NCI-H2081 (cell line): ENCODE results near the gene ATP13A2.

Source experiments
- DNase-seq, 2 experiments: peaks; one replicate each; lab custom pipeline; 2025; lab: John Stamatoyannopoulos, UW

The ATP13A2 gene, protein sequence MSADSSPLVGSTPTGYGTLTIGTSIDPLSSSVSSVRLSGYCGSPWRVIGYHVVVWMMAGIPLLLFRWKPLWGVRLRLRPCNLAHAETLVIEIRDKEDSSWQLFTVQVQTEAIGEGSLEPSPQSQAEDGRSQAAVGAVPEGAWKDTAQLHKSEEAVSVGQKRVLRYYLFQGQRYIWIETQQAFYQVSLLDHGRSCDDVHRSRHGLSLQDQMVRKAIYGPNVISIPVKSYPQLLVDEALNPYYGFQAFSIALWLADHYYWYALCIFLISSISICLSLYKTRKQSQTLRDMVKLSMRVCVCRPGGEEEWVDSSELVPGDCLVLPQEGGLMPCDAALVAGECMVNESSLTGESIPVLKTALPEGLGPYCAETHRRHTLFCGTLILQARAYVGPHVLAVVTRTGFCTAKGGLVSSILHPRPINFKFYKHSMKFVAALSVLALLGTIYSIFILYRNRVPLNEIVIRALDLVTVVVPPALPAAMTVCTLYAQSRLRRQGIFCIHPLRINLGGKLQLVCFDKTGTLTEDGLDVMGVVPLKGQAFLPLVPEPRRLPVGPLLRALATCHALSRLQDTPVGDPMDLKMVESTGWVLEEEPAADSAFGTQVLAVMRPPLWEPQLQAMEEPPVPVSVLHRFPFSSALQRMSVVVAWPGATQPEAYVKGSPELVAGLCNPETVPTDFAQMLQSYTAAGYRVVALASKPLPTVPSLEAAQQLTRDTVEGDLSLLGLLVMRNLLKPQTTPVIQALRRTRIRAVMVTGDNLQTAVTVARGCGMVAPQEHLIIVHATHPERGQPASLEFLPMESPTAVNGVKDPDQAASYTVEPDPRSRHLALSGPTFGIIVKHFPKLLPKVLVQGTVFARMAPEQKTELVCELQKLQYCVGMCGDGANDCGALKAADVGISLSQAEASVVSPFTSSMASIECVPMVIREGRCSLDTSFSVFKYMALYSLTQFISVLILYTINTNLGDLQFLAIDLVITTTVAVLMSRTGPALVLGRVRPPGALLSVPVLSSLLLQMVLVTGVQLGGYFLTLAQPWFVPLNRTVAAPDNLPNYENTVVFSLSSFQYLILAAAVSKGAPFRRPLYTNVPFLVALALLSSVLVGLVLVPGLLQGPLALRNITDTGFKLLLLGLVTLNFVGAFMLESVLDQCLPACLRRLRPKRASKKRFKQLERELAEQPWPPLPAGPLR

DNA sequence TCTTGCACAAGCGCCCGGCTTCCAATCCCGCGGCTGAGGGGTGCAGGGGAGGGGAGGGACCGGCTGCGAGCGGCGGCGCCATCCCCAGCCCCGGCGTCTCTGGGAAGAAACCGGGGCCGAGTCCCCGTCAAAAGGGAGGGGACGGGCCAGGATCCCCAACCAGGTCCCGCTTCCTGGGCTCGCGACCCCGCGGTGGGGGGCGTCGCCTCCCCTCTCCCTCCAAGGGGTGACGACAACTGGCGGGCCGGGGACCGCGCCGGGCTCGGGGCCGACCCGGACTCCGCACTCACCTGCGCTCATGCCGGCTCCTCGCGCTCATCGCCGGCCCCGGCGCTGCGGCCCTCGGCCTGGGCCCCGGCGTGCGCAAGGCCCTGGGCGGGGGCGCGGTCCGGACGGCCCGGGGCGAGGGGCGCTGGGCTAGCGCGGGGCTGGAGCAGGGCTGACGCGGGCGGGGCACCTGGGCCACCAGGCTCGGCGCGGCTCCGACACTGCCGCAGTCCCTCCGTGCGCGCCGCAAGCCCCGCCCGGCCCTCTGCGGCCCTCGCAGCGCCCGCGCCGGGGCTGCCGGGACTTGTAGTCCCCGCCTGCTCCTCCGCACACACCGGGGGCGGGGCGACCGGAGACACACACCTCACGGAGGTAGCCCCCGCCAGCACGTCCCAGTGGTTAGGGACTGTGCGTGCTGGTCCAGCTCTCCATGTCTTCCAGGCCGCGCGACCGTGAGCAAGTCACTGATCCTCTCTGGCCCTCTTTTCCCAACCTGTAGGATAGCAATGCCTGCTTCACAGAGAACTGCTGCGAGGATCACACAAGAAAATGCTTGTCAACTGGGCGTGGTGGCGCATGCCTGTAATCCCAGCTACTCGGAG lies at the start of gene ATP13A2:
ATP13A2 (minus strand) TSS at position 490 of the 869 bp plus-strand sequence; CDS start at position 300, 190 bp downstream.
- peak; percentile 89 to 91 for DNase-seq

DNA sequence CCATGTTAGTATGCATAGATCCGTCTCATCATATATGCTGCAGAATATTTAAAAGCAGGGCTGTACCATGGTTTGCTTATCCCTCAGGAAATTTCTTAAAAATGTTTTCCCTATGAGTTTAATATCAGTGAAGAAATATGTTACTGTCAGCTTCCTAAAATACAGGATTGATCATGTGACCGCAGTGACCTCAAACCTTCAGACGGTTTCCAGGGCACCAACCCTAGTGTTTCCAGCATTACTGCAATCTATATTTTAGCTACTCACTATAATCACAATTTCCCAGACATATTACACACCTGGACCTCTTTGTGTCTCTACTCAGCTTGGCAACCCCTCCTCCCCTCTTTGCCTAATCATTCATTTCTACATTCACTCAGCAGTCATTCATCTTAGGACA lies 49.8 kb upstream of the ATP13A2 start:
- DNase-seq = no peak

DNA sequence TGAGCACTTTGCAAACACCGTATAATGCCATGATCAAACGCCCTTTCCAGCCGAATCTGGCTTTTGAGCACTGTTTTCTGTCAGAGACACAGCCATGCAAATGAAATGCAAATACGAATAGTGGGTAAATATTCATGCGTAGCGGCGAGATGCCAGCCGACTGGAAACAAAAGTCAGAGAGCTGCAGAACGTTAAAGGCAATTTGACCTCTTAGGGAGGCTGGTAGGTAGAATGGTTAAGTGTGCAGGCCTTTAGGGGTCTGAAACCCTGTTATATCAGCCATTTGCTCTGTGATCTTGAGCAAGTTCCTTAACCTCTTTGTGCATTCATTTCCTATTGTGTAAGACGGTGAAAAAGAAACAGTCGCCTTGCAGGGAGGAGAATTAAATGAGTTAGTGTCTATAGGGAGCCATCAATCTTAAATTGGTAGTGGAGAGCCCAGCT lies 48.6 kb upstream of the ATP13A2 start:
- DNase-seq = no peak

DNA sequence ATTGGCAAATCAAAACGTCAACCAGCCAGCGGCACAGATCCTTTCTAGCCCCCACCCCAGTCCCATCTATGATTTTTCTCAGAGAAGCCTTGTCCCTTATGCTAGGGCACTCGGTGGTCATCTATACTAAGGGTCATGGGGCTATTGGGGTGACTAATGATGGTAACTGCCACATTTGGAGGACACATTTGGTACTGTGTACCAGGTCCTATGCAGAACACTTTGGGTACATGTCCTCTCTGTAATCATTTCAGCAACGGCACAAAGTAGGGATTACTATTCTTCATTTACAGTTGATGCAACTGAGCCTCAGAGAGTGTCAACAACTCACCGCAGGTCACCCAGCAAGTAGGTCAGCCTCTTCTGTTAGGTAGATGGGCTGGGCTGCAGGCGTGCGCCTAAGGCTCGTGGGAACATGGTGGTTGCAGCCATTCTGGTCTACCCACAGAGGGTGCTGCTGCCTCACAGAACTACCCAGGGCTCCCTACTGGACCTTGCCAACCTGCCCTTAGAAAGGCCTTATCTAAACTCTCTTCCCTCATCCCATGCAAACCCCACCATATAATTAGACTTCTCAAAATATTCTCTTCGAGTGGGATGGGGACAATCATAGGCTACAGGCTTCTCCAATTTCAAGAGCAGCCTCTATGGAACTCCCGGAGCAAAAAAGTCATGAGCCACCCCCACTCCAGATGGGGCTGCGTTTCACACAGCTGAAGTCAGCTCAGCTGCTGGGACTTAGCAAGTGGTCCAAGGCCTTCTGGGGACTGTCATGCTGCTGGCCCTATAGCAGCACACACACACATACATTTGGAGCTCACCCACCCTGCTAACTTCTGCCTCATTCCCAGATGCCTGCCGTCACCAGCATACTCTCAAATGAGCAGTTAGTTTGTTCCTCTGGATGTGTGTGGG lies 47.9 kb upstream of the ATP13A2 start:
- peak; percentile 60 to 65 for DNase-seq

DNA sequence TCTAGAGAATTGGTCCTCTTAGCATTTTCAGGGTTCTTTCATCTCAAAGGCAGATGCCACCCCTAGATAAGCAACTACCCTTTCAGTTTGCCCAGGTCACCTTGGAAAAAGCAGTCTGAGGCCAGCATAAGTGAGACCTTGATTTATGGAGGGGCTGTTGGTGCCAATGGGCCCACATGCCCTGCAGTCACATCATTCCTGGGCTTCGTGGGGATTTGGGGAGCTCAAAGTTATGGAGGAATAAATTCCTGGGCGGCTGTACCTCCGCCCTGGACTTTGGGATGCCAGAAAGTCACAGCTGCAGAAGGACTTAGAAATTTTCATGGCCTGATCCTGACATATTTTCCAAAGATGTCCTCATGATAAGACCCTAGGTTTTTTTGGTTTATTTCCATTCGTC lies 44.8 kb upstream of the ATP13A2 start:
- DNase-seq = no peak

DNA sequence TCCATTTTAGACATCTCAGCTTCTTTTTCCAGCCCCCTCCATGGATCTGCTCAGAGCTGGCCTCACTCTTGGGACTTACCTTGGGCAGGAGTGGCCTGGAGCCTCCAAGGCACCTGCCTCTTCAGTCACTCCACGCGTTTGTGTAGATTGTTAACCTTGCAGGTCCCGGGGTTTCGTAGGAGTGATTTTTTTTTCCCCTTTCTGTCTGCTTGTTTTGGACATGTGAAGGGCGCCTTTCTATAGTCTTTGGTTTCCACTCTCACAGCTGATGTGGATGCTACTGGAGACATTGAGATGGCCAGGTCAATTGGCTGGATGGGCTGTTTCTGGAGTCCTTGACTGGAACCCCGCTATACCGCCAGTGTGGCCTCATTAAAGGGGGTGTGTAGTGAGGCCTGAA lies 44.1 kb upstream of the ATP13A2 start:
- no peak for DNase-seq

DNA sequence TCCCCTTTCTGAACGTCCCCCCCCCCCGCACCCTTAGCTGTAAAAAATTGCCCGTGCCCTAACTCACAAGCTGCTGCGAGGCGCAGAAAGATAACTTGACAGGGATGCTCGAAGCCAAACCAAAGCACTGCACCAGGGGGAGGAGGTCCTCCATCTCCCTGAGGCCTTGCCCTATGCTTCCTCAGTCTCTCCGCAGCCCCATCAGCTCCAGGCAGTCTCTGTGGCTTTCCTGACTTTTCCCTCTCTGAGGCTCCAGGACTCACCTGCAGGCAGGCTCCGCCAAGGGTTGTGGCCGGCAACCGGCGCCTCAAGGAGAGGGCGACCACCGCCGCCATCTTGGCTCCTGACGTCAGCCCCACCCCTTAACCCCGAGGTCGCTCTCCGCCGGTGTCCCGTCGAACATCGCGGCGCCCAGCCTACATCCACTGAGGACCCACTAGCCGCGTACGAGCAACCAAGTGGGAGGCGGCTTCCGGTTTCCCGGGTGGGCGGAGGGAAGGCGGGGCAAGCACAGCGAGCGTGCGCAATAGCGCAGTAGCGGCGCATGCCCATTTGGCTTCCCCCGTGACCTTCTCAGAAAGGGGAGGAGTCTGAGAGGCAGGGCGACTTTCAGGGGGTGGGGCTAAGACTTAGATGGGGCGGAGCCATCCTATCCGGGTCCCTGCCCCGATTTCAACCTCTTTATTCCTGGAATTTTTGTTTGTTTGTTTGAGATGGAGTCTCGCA lies 42.1 kb upstream of the ATP13A2 start, which contains the start of gene SDHB:
SDHB (minus strand) TSS at position 348 of the 726 bp plus-strand sequence; CDS start at position 335, 13 bp downstream.
- peak; percentile 98 to 99 for DNase-seq

DNA sequence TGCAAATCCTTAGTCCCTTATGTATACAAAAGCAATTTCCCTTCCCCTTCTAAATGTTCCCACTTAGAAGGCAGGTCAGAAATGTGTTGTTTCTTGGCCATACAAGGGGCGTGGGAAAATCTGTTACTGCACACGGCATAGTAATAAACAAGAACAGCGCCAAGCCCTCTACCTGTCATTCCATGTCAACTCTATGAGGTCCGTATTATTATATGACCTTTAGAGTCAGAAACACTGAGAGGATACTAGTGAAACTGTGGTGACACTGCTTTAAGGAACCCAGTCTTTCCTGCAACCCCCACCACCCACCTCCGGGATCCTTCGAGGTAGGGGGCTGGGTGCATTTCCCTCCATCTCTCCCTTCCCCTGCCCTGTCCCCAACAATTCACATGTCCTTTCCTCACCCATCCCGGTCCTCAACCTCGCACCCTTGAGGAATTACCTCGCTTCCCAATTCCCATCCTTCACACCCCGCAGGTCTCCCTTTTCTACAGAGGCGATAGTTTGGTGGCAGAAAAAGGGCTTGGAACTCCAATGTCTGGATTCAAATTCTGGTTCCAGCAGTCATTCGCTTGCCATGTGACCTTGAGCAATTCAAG lies 41.5 kb upstream of the ATP13A2 start:
- DNase-seq = no peak

DNA sequence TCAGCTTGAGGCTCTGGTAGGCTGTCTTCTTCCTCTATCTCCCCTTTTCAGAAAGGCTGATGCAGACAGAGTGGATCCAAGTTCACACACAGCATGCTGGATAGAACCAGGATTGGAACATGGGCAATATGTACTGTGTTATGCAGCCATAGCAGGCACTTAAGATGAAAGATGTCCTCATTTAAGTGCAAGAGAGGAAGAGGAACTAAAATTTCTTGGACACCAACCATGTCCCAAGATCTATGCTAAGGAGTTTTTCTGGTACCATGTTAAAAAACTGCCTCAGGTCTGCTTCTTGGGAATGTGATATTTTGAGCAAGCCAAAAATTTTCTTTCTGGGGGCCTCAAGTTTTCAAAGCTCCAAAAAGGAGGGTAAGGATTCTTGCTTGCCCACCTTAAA lies 40.9 kb upstream of the ATP13A2 start:
- DNase-seq = no peak

DNA sequence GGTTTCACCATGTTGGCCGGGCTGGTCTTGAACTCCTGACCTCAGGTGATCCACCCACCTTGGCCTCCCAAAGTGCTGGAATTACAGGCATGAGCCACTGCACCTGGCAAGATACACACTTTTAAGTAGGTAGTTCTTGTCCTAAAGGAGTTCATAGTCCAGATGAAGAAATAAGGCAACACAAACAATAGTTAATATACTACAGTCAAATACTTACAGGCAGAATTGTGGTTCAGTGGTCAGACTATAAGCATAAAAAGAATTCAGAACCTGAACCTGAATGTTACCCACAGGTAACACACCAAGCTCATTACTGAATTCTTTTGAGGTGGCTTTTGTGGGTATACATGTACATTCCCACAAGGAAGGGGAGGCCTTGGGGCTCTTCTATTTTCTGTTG lies 40.3 kb upstream of the ATP13A2 start:
- no peak for DNase-seq

DNA sequence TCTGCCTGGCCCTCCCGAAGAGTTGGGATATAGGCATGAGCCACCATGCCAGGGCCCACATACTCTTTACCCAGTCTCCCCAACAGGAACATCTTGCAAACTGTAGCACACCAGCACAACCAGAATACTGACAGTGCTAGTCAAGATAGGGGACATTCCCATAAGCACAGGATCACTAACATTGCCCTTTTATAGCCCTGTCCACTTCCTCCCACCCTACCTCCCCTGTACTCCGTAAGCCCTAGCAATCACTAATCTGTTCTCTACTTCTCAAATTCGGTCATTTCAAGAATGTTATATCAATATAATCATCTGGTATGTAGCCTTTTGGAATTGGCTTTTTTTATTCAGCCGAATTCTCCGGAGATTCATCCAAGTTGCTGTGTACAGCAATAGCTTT lies 36.2 kb upstream of the ATP13A2 start:
- DNase-seq = no peak

DNA sequence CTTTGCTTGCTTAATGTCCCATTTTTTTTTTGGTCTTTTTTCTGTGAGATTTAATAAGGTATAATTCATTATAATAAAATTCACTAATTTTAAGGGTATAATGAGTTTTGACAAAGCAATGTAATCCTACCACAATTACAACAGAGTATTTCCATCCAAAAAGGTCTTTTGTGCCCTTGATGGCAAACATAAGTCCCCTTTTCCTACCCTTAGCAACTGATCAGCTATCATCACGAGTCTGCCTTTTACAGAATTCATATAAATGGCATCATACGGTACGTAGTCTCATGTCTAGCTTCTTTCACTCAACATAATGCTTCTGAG lies 34.6 kb upstream of the ATP13A2 start:
- DNase-seq = no peak

DNA sequence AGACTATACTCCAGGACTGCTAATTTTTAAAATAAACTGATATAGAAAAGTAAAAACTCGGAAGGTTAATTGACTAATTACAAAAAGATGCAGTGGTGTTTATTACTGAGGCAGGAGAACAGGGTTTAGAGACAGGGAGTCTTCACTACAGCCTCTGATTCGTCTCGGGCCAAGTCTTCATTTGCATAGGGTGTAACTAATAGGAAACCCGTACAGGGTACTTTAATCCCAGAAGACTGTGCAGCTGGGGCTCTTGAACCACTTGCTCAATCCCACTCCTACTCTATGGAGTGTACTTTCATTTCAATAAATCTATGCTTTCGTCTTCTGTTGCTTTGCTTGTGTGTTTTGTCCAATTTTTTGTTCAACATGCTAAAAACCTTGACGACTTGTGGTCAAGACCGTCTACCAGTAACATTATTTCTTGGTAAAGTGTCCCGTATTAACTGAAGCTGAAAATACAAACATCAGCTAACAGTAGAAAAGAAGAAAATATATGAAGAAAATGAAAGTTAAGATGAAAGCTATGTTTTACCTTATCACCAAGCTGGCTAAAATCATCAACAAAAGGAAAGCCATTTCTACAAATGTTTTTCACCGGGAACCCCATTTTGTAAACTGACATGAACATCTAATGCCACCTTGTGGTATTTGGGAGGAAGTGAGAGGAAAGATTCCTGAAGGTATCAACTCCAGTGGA lies 34.1 kb upstream of the ATP13A2 start:
- DNase-seq = peak; percentile 35 to 71

DNA sequence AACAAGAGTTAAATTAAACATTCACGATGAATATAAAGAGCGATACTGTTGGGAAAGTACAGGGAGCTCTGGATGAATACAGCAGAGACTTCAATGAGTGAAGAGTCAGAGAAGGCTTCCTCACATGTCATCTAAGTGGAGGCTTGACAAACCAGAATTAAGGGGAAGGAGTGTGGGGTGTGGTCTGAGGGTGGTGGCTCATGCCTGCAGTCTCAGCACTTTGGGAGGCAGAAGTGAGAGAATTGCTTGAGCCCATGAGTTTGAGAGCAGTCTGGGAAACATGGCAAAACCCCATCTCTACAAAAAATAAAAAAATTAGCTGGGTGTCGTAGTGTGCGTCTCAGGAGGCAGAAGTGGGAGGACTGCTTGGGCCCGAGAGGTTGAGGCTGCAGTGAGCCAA lies 33.4 kb upstream of the ATP13A2 start:
- DNase-seq = no peak

DNA sequence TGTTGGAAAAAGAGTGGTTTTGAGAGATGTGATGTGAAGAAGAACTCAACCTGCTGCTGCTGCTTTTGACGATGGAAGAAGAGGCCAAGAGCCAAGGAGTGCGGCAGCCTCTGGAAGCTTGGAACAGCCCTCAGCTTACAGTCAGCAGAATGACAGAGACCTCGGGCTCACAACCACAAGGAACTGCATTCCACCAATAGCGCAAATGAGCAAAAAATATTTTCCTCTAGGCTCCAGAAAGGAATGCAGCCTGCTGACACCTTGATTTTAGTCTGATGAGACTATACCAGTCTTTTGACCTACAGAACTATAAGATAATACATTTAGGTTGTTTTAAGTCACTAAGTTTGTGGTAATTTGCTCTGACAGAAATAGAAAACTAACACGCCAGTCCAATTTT lies 31.9 kb upstream of the ATP13A2 start:
- no peak for DNase-seq

DNA sequence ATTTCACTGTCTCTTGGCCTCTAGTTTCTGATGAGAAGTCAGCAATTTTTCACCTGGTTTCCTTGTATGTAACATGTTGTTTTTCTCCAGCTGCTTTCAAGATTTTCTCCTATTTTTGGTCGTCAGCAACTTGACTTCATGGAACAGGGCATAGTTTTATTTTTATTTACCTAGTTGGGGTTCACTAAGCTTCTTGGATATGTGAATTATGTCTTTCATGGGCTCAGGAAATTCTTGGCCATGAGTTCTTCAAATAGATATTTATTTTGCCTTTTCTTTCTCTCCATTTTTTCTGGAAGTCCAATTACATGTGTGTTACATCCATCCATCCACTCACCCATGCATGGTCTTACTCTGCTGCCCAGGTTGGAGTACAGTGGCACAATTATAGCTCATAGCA lies 28.4 kb upstream of the ATP13A2 start:
- DNase-seq = no peak

DNA sequence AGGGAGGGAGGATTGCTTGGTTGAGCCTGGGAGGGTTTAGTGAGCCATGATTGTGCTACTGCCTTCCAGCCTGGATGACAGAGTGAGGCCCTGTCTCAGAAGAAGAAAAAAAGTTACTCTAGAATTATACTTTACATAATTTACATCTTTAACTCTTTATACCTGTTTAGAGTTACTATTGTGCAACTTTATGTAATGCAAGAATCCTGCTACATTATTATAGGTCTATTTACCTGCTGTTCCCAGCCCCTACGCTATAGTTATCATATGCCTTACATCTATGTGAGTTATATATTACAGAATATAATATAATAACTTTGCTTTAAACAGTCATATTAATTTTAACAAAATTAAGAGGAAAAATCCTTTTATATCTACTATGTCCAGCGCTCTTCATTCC lies 27.8 kb upstream of the ATP13A2 start:
- DNase-seq = no peak

DNA sequence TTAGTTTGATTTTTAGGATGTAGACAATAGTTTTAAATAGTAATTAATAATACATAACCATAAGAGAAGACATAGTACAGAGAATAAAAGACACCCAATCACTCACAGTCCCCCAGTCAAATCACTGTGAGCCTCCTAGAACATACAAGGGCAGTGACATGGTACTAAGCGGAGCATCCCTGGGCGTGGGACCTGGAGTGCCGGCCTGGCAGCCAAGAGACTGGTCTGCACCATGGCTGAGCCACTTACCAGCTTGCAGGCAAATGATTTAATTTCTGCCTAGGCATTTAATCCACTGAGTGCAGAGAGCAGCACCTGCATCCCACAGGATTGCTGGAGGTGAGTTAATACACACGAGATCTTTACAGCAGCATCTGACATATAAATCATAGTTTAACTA lies 21.8 kb upstream of the ATP13A2 start:
- no peak for DNase-seq

DNA sequence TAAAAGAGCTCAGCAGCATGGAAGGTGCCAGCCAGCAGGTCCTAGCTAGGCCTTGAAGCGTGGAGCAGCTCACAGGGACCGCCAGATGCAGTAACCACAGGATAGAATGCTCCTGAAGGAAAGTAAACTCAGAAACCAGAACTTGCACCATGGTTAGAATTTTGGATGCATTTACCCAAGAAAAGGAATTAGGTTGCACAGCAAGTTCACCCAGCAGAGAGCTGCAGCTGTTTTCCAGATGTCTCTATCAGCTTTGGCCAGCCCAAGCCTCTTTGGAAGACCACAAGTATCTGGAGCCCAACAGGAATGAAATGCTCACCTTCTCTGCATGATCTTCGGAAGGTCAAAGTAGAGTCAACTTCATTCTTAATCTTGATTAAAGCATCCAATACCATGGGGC lies 21.0 kb upstream of the ATP13A2 start:
- no peak for DNase-seq
